Mesodermal cell (in vitro differentiated cells): Measurements from ENCODE around the gene ECM1.
A peak's percentile ranks its signal among the peaks of the same experiment; 100 is the strongest.

Experiments
- H3K27ac ChIP-seq: 2 replicates; pipeline ENCODE4 v1.7.0; 2013; ENCODE audit warnings: mild to moderate bottlenecking, low read depth, low read length, moderate library complexity; ENCODE audit not compliant: severe bottlenecking
- H3K36me3 ChIP-seq: 2 replicates; pipeline ENCODE4 v1.7.1; 2013; ENCODE audit warnings: mild to moderate bottlenecking, low read length, moderate library complexity; ENCODE audit not compliant: control insufficient read depth, insufficient read depth
- H3K4me1 ChIP-seq: one replicate; pipeline ENCODE4 v1.7.1; 2013; ENCODE audit warnings: mild to moderate bottlenecking, low read length; ENCODE audit not compliant: insufficient read depth, control insufficient read depth, poor library complexity, severe bottlenecking
- H3K4me3 ChIP-seq: 2 replicates; pipeline ENCODE4 v1.7.0; 2013; ENCODE audit warnings: low read length, control low read depth, mild to moderate bottlenecking; ENCODE audit not compliant: insufficient read depth, poor library complexity, severe bottlenecking; ENCODE audit errors: extremely low read depth
- H3K9me3 ChIP-seq: 2 replicates; pipeline ENCODE4 v1.7.1; 2013; ENCODE audit warnings: mild to moderate bottlenecking, low read length, moderate library complexity; ENCODE audit not compliant: control insufficient read depth
- WGBS, 2 experiments: methylation state at CpG; one replicate each; pipeline ENCODE4 v1.1.5; 2013; ENCODE audit warnings: missing lambda C conversion rate in 2 of 2; ENCODE audit not compliant: insufficient coverage in 2 of 2; 5-methylcytosine and 5-hydroxymethylcytosine counted together

Gene ECM1

DNA sequence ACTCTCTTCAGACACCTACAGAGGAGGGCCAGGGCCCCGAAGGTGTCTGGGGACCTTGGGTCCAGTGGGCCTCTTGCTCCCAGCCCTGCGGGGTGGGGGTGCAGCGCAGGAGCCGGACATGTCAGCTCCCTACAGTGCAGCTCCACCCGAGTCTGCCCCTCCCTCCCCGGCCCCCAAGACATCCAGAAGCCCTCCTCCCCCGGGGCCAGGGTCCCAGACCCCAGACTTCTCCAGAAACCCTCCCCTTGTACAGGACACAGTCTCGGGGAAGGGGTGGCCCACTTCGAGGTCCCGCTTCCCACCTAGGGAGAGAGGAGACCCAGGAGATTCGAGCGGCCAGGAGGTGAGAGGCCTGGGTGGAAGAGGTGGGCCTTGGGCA lies 45.0 kb downstream of the ECM1 start:
- Histone ChIP-seq H3K9me3 (no peaks in the 10 kb centered on the region), H3K27ac (peak overlapping the region; percentile 71), H3K4me3 (no peak overlapping the region), H3K4me1 (peaks cover 22% of the 10 kb centered on the region), H3K36me3 (peaks cover 10% of the 10 kb centered on the region)
- WGBS, 2 experiments, result 86 to 92% methylated on average over 6 to 9 of the region's 12 CpGs

DNA sequence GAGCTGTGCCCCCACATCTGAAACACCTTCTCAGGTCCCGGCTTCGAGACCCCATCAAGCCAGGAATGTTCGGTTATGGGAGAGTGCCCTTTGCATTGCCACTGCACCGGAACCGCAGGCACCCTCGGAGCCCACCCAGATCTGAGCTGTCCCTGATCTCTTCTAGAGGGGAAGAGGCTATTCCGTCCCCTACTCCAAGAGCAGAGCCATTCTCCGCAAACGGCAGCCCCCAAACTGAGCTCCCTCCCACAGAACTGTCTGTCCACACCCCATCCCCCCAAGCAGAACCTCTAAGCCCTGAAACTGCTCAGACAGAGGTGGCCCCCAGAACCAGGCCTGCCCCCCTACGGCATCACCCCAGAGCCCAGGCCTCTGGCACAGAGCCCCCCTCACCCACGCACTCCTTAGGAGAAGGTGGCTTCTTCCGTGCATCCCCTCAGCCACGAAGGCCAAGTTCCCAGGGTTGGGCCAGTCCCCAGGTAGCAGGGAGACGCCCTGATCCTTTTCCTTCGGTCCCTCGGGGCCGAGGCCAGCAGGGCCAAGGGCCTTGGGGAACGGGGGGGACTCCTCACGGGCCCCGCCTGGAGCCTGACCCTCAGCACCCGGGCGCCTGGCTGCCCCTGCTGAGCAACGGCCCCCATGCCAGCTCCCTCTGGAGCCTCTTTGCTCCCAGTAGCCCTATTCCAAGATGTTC lies 45.6 kb downstream of the ECM1 start:
- H3K4me3 ChIP-seq, result no peak overlapping the region
- no peak overlapping the region for H3K27ac ChIP-seq
- H3K9me3 ChIP-seq, result no peaks in the 10 kb centered on the region
- 91 to 93% methylated on average over 19 to 21 of the region's 23 CpGs for WGBS, 2 experiments
- peaks cover 22% of the 10 kb centered on the region for H3K4me1 ChIP-seq
- H3K36me3 ChIP-seq, result peaks cover 10% of the 10 kb centered on the region

- no peak overlapping the region for H3K4me3 ChIP-seq
- peaks cover 10% of the 10 kb centered on the region for H3K36me3 ChIP-seq
- WGBS, 2 experiments, result 92 to 100% methylated on average over 5 to 6 of the region's 8 CpGs
- H3K27ac ChIP-seq, result no peak overlapping the region
- H3K9me3 ChIP-seq, result no peaks in the 10 kb centered on the region
- peaks cover 26% of the 10 kb centered on the region for H3K4me1 ChIP-seq
Measured at GRCh38 chr1:150554086-150554452, 46.2 kb downstream of the ECM1 start.

DNA sequence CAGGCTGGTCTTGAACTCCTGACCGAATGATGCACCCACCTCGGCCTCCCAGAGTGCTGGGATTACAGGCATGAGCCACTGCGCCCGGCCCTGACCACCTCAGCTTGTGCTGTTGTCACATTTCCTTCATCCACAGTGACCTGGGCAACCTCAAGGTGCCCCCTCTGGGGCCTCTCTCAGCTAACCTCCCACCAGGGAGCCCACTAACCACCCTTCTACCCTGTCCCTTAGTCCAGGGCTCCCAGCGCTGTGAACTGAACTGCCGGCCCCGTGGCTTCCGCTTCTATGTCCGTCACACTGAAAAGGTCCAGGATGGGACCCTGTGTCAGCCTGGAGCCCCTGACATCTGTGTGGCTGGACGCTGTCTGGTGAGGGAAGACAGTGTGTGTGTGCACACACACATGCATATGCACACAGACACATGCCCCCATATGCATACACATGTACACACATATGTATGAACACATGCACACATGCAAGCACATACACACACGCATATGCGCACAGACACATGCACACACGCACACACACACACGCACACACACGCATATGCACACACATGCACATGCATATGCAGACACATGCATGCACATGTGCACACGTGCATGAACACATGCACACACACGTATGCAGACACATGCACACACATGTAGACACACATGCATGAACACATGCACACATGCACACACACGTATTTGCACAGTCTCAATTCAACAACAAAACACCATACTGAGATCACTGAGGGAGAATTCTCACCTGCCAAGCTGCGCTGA lies 47.5 kb downstream of the ECM1 start:
- no peaks in the 10 kb centered on the region for H3K9me3 ChIP-seq
- peaks cover 15% of the 10 kb centered on the region for H3K36me3 ChIP-seq
- peaks cover 34% of the 10 kb centered on the region for H3K4me1 ChIP-seq
- 94 to 98% methylated on average over 17 to 18 of the region's 19 CpGs for whole genome bisulfite sequencing, 2 experiments
- no peak overlapping the region for H3K27ac ChIP-seq
- no peak overlapping the region for H3K4me3 ChIP-seq

DNA sequence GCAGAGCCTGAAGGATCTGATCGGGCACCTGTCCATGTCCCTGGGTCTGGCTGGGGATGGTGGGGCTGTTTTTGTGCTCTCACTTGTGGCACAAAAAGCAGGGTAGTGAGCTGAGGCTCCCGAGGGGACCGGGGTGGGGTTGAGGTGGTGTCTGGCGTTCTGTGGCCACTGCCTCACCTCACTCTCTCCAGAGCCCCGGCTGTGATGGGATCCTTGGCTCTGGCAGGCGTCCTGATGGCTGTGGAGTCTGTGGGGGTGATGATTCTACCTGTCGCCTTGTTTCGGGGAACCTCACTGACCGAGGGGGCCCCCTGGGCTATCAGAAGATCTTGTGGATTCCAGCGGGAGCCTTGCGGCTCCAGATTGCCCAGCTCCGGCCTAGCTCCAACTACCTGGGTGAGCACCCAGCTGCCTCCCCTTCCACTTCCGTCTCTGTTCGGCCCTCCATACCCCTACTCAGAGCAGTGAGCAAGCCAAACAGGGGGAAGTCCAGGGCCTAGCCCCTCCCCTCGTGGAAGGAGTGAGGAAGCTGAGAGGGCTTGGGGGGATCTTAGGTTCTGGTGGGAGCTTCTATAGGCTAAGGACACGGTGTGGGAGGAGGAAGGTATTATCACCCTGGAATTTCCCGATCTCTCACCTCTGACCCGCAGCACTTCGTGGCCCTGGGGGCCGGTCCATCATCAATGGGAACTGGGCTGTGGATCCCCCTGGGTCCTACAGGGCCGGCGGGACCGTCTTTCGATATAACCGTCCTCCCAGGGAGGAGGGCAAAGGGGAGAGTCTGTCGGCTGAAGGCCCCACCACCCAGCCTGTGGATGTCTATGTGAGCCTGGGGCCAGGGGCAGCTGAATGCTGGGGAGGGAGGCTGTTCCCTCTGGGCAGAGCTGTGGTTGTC lies 48.3 kb downstream of the ECM1 start:
- no peak overlapping the region for H3K27ac ChIP-seq
- 86% methylated on average over 7 to 10 of the region's 26 CpGs for WGBS, 2 experiments
- peaks cover 15% of the 10 kb centered on the region for H3K36me3 ChIP-seq
- no peaks in the 10 kb centered on the region for H3K9me3 ChIP-seq
- peaks cover 33% of the 10 kb centered on the region for H3K4me1 ChIP-seq
- no peak overlapping the region for H3K4me3 ChIP-seq

GRCh38 chr1:150557065-150557600 lies 49.2 kb downstream of the ECM1 start:
- WGBS, 2 experiments, result 94 to 97% methylated on average over 24 to 26 of the region's 26 CpGs
- Histone ChIP-seq H3K27ac (no peak overlapping the region), H3K9me3 (no peaks in the 10 kb centered on the region), H3K4me1 (peaks cover 31% of the 10 kb centered on the region), H3K4me3 (no peak overlapping the region), H3K36me3 (peaks cover 15% of the 10 kb centered on the region)

- H3K4me1 ChIP-seq, result peaks cover 31% of the 10 kb centered on the region
- peaks cover 15% of the 10 kb centered on the region for H3K36me3 ChIP-seq
- H3K27ac ChIP-seq, result no peak overlapping the region
- WGBS, 2 experiments, result 91 to 96% methylated on average over 7 to 14 of the region's 15 CpGs
- no peak overlapping the region for H3K4me3 ChIP-seq
- H3K9me3 ChIP-seq, result no peaks in the 10 kb centered on the region
Measured at GRCh38 chr1:150557813-150558212, 49.9 kb downstream of the ECM1 start.

DNA sequence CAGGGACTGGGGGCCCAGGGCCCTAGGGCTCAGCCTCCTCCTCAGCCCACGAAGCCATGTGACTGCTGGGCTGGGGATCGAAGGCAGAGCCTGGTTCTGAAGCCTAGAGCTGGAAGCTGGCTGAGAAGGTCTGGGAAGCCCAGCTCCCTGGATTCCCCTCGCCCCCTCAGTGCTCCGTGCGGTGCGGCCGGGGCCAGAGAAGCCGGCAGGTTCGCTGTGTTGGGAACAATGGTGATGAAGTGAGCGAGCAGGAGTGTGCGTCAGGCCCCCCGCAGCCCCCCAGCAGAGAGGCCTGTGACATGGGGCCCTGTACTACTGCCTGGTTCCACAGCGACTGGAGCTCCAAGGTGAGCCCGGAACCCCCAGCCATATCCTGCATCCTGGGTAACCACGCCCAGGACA lies 50.4 kb downstream of the ECM1 start:
- H3K36me3 ChIP-seq, result peaks cover 15% of the 10 kb centered on the region
- no peak overlapping the region for H3K27ac ChIP-seq
- 84 to 85% methylated on average over 14 to 15 of the region's 15 CpGs for WGBS, 2 experiments
- no peak overlapping the region for H3K4me3 ChIP-seq
- no peaks in the 10 kb centered on the region for H3K9me3 ChIP-seq
- H3K4me1 ChIP-seq, result peaks cover 33% of the 10 kb centered on the region

- WGBS, 2 experiments, result 91 to 94% methylated on average over 14 to 22 of the region's 28 CpGs
- Histone ChIP-seq H3K36me3 (peaks cover 15% of the 10 kb centered on the region), H3K9me3 (no peaks in the 10 kb centered on the region), H3K27ac (no peak overlapping the region), H3K4me1 (peaks cover 37% of the 10 kb centered on the region), H3K4me3 (no peak overlapping the region)
Measured at GRCh38 chr1:150558761-150559655, 51.1 kb downstream of the ECM1 start.

DNA sequence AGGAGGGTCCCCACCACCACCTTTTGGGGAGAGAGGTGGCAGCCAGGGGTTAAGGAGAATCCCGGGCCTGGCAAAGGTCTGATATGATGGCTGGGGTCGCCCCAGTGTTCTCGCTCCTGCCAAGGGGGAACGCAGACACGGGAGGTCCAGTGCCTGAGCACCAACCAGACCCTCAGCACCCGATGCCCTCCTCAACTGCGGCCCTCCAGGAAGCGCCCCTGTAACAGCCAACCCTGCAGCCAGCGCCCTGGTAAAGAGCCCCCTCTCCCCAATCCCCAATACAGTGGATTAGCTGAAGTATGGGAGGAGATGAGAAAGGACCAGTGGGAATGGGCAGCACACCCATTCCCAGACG lies 51.7 kb downstream of the ECM1 start:
- WGBS, 2 experiments, result 79 to 100% methylated on average over 2 to 6 of the region's 10 CpGs
- Histone ChIP-seq H3K27ac (no peak overlapping the region), H3K9me3 (no peaks in the 10 kb centered on the region), H3K4me3 (no peak overlapping the region), H3K36me3 (peaks cover 15% of the 10 kb centered on the region), H3K4me1 (peaks cover 43% of the 10 kb centered on the region)
